HG02759 (cell line): ENCODE measurements around the gene SMPD3.
"Not testable (repeated sequence)": the region's sequence is repeated elsewhere in the genome, so short reads cannot be mapped to it uniquely, and the experiment has no call there.

Experiments
- ATAC-seq: cut with Tn5 transposase; IDR thresholded peaks from one replicate; pipeline ENCODE4 v1.9.1; 2021; ENCODE audit warnings: mild to moderate bottlenecking, moderate library complexity; ENCODE audit not compliant: unreplicated experiment

The SMPD3 gene

GRCh38 chr16:68448360-68448970 is at the start of gene SMPD3:
SMPD3 (minus strand) TSS chr16:68448508; CDS start chr16:68372181, 76,327 bp downstream.
- peak; percentile 95 for ATAC-seq

GRCh38 chr16:68496689-68497088 is 48.4 kb upstream of the SMPD3 start:
- ATAC-seq, result no peak

GRCh38 chr16:68494261-68494660 is 46.0 kb upstream of the SMPD3 start:
- not testable (repeated sequence) for ATAC-seq

GRCh38 chr16:68493412-68494070 is 45.2 kb upstream of the SMPD3 start:
- no peak for ATAC-seq

- ATAC-seq, result no peak
Measured at GRCh38 chr16:68492543-68493411, 44.5 kb upstream of the SMPD3 start.

- no peak for ATAC-seq
Measured at GRCh38 chr16:68492151-68492542, 43.8 kb upstream of the SMPD3 start.

- ATAC-seq, result no peak
Measured at GRCh38 chr16:68491576-68491950, 43.3 kb upstream of the SMPD3 start.

GRCh38 chr16:68490829-68491575 is 42.7 kb upstream of the SMPD3 start:
- no peak for ATAC-seq

GRCh38 chr16:68490358-68490757 is 42.0 kb upstream of the SMPD3 start:
- no peak for ATAC-seq

GRCh38 chr16:68488554-68488953 is 40.2 kb upstream of the SMPD3 start:
- ATAC-seq, result no peak

- no peak for ATAC-seq
Measured at GRCh38 chr16:68487669-68488068, 39.4 kb upstream of the SMPD3 start.

GRCh38 chr16:68487203-68487514 is 38.9 kb upstream of the SMPD3 start:
- ATAC-seq, result no peak

GRCh38 chr16:68486502-68487202 is 38.3 kb upstream of the SMPD3 start:
- no peak for ATAC-seq

- ATAC-seq, result no peak
Measured at GRCh38 chr16:68481636-68482035, 33.3 kb upstream of the SMPD3 start.

GRCh38 chr16:68480084-68480995 is 32.0 kb upstream of the SMPD3 start:
- no peak for ATAC-seq

GRCh38 chr16:68479271-68479670 is 31.0 kb upstream of the SMPD3 start:
- no peak for ATAC-seq

GRCh38 chr16:68478526-68479250 is 30.4 kb upstream of the SMPD3 start:
- no peak for ATAC-seq

- ATAC-seq, result no peak
Measured at GRCh38 chr16:68475071-68475470, 26.8 kb upstream of the SMPD3 start.
